Jurkat, Clone E6-1 (cell line): ENCODE data around the gene GPR143. TPM values are rescaled to one million over a fixed set of nuclear protein-coding genes. Genes with fewer than 3 reads are reported as not detected.
"Not testable (repeated sequence)": the region's sequence is repeated elsewhere in the genome, so short reads cannot be mapped to it uniquely, and the experiment has no call there.

Source experiments
- DNase-seq: peaks from one replicate; pipeline ENCODE4 v3.0.0-alpha.2; 2011; ENCODE audit warnings: low read depth, low spot score
- H3K4me3 ChIP-seq: 2 replicates; pipeline ENCODE4 v1.5.1; 2011; ENCODE audit warnings: mild to moderate bottlenecking, low read length, control low read depth, moderate library complexity
- polyA plus RNA-seq: library from polyadenylated mRNA; unstranded; fragments of >200 nt; gene quantifications from one replicate; pipeline ENCODE4 v1.2.1, GENCODE V29; 2012; ENCODE audit warnings: missing spikeins; ENCODE audit not compliant: insufficient read length, insufficient read depth

GPR143 gene
- polyA plus RNA-seq, result not detected

DNA sequence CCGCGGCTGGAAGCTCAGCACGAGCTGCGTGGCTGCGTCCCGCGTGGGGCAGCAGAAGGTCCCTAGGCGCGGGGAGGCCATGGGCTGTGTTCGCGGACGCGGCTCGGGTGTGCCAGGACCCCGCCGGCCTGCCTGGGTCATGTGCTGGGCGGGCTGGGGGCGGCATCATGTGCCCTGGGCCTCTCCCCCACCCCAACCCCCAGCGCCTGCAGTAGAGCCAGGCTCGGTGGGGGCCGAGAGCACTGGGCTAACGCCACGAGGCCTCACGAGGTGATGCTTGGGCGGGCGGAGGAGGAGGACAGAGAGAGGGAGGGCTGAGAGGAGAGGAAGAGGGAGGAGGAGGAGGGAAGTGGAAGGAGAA lies at the start of gene GPR143:
GPR143 (minus strand) TSS at position 111 of the 361 bp plus-strand sequence; CDS start at position 81, 30 bp downstream.
- DNase-seq, result no peak
- H3K4me3 ChIP-seq, result no peak within 1 kb of the TSS

DNA sequence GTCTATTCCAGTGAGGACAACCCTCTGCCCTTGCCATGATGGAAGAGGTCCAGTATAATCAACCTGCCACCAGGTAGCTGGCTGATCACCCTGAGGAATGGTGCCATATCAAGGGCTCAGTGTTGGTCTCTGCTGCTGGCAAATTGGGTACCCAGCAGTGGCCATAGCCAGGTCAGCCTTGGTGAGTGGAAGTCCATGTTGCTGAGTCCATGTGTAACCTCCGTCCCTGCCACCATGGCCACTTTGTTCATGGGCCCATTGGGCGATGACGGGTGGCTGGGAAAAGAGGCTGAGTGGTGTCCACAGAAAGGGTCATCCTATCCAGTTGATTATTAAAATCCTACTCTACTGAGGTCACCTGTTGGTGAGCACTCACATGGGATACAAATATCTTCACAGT lies 45.4 kb upstream of the GPR143 start:
- not testable (repeated sequence) for H3K4me3 ChIP-seq, DNase-seq

DNA sequence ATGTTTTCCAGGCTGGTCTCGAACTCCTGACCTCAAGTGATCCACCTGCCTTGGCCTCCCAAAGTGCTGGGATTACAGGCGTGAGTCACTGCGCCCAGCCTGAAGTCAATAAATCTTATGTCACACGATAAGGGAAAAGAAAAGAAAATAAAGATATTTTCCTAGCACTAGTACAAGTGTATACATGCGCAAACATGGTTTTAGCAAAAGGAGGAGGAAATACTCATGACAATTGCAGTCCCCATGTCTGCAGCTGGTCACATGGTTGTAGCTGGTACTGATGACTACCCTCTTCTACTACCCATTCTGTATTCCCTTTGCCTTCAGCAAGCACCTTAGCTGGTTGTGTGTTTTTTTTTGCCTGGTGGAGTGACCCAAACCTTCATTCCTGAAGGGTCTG lies 44.2 kb upstream of the GPR143 start:
- not testable (repeated sequence) for DNase-seq, H3K4me3 ChIP-seq

DNA sequence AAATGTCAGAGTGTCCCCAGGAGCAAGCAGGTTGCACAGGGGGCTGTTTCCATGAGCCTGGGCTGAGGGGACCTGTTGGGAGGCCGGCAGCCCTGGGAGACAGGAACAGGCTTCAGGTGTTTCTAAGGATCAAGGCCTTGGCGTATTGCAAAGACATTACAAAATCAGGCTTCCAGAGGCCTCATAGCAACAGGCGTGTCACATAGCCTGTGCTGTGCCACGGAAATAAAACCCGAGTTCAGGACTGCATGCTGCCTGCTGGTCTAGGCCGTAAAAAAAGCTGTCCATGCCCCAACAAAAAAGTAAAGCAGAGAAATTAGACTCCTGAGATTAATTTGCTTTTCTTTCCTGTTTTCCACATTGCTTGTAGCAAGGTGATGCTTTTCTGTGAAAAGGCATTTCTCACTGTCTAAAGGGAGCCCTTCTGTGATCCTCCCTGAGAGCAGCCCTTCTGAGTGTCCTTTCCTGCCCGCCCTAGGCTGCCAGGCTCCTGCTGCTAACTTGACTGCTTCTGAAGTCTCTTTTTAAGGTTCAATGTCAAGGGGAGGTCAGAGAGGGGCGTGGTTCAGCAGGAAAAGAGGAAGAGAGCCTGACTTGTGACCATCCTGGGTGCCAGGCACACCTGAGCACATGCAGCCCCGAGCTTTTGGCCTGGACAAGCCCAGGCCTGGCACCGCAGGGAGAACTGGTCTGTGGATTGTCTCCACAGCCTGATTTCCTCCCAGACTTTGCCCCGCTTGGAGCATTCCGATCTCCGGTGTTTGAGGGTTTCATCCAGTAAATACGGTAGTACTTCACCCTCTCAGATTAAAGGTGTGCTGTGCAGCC lies 41.9 kb upstream of the GPR143 start:
- DNase-seq, result no peak
- H3K4me3 ChIP-seq, result no peak overlapping the region

DNA sequence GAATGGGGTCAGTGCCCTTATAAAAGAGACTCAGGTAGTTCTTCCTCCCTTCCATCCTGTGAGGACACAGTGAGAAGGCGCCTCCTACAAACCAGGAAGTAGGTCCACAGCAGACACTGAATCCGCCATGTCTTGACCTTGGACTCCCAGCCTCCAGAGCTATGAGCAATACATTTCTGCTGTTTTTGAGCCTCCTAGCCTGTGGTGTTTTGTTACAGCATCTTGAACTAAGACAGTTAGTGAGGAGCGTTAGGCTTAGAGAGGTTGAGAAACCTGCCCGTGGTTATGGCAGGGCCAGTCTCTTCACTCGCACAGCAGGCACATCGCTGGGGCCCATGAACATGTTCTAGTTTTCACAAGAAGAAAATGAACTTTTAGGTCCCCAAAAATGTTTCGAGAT lies 40.3 kb upstream of the GPR143 start:
- H3K4me3 ChIP-seq, result no peak overlapping the region
- no peak for DNase-seq

DNA sequence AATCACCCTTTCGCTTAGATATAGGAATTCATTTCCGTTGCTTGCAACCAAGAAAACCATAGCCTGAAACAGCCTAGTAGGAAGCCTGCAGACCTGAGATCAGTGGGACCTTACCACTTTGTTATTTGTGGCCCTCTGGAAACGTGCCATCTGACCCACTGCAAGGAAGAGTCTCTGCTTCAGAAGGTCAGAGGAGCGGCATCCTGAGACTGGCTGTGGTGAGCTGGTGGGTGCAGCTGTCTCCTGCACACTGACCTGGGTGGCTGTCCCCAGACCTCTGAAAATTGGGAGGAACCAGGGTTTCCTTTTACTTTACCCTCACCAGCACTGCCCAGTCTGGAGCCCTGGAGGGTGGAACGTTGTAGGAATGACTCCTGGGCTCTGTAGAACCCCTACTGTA lies 38.8 kb upstream of the GPR143 start:
- H3K4me3 ChIP-seq, result no peak overlapping the region
- DNase-seq, result no peak

DNA sequence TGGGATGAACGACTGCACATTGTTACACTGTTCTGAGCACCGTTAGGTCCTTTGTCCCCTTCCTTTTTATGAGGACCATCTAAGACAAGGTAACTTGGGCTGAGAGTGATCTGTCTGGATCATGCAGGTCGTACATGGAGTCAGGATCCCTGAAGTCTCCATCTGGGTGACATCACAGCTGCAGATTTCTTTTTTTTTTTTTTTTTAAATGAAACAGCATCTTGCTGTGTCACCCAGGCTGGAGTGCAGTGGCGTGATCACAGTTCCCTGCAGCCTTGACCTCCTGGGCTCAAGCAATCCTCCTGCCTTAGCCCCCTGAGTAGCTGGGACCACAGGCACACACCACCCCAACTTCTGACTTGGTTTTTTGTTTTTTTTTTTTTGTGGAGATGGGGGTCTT lies 37.1 kb upstream of the GPR143 start:
- DNase-seq, result no peak
- H3K4me3 ChIP-seq, result no peak overlapping the region

DNA sequence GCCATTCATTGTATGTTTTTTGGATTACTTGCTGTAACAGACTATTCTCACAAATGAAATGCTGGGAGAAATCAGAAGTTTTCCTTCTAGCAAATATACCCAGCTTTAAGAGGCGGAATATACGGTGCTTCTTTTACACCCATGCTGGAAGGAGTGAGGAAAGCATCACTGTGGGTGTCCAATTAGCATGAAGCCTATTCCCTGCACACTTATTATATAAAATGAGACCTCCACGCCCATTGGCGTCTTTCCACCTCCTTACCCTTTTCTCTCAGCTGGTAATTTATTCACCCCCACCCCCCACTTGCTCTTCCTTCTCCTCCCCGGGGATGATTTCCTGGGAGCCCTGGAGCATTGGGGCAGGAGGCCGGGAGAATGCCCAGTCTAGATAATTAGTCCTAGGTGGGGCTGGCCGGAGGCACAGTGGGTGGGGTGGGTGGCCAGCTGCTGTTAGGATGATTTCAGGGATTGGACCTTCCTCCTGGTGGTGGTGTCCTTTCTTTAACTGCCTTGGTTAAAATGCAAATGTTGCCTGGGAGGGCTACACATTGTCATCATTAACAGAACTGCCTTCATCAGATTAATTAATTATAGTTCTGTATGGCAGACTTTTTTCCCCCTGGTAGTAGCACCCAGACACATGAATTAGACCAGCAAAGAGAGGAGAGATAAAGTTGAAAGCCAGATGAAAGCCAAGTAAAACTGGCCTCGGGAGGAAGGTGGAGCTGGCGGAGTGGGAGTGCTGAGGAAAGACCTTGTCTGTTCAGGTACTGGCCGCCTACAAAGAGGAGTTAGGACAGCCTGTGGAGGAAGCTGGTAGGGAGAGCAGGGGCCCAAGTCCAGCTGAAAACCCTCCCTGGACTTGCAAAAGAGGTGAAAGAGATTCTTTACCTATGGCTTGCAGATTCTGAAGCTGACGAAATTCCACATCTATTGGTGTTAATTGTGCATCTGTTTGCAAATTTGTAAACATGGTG lies 32.0 kb upstream of the GPR143 start:
- no peak overlapping the region for H3K4me3 ChIP-seq
- no peak for DNase-seq

DNA sequence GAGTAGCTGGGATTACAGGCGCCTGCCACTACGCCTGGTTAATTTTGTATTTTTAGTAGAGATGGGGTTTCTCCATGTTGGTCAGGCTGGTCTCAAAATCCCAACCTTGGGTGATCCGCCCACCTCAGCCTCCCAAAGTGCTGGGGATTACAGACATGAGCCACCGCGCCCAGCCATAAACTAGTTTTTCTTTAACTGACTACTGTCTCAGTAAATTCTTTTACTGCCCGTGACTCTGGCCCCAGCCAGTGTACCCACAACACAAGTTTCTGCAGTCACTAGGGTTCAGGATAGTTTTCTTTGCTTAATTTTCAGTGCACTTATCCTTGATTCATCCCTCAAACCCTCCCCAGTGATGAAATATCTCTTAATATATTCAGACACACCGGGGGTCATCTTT lies 28.8 kb upstream of the GPR143 start:
- no peak for DNase-seq
- H3K4me3 ChIP-seq, result no peak overlapping the region

DNA sequence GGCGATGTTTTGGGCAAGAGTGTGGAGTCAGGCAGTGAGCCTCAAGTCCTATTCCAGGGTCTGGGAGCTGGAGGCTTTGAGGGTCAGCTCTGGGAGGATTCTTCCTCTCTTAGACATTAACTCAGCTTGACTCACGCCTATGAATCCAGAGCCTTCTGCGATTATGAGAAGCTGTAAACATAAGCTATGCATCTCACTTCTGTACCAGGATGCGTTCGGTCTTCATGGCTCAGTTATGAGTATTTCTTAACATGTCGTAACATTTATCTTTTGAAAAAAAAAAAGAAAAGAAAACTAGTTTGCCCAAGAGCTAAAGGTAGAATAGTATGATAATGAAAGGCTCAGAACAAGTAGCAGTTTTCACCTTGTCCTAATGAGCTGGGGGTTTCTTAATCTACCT lies 25.2 kb upstream of the GPR143 start:
- DNase-seq, result no peak
- H3K4me3 ChIP-seq, result no peak overlapping the region

DNA sequence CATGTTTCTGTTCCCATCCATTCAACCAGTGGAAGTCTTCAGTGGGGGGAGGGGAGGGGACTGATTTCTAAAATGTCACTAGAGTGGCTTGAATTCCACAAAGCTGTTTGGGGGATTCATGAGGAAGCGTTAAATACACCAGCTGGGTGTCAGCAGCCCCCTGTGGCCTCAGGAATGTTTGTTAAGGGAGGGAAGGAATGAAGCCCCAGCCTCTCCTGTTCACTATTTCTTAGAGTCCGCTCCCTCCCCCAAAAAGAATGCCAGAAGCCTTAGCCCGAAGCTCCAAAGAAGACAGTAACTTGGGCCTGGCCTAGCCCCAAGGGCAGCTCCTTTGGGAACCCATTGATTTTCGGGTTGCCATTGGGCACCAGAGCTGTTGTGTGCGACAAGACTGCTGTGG lies 23.9 kb upstream of the GPR143 start:
- no peak overlapping the region for H3K4me3 ChIP-seq

DNA sequence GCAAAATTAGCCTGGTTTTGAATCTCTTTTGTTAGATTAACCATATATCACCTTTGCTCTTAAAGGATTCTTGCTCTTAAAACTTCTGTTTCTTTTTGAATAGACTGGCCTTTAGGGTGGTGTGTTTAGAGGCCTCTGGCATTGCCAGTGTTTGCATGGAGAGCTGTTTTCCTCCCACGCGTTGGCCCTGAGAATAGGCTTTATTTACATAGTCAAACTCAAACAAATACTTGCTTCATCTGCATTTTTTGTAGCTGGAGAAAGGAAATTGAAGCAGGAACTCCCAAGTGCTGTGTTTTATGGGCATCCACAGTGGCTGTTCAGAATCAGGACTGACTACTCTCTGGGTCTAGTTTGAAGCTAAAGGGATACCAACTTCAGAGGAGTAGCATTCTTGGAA lies 23.3 kb upstream of the GPR143 start:
- DNase-seq, result no peak
- H3K4me3 ChIP-seq, result no peak overlapping the region

More for the DNA sequence above, 23.9 kb upstream of the GPR143 start:
- DNase-seq, result no peak

DNA sequence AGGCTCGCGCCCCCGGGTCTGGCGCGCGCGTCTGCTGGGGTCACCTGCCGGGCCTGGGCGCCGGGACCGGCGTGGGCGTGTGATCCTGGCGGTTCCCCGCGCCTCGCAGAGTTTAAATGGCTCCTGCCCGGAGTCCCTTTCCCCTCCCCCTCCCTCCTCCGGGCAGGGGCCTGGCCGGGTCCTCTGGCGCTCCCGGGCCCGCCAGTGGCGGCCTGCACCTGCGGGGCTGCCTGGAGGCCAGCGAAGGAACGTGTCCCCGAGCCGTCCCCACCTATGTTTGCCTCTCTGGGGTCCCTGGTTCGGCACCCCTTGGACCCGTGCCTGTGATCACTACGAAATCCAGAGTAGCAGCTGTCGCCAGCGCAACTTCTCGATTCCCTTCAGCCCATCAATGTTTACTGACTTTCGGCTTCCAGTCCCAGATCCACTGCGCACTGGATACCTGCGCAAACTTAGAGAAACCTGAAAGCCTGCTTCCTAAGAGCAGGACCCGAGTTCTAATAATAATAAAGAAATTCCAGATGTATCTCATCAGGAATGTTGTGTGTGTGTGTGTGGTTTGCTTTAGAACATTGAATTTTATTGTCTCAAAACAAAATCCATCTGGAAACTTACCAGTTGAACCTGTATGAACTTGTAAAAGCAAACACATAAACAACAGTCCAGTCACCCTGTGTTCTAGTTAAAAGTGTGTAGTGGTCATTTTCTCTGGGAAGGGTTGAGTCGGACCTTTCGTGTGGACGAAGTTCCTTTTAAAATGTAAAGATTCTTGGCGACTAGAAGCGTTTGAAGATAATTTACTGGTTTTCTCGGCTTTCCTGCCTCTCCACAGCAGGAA lies 21.4 kb upstream of the GPR143 start:
- no peak overlapping the region for H3K4me3 ChIP-seq
- no peak for DNase-seq

DNA sequence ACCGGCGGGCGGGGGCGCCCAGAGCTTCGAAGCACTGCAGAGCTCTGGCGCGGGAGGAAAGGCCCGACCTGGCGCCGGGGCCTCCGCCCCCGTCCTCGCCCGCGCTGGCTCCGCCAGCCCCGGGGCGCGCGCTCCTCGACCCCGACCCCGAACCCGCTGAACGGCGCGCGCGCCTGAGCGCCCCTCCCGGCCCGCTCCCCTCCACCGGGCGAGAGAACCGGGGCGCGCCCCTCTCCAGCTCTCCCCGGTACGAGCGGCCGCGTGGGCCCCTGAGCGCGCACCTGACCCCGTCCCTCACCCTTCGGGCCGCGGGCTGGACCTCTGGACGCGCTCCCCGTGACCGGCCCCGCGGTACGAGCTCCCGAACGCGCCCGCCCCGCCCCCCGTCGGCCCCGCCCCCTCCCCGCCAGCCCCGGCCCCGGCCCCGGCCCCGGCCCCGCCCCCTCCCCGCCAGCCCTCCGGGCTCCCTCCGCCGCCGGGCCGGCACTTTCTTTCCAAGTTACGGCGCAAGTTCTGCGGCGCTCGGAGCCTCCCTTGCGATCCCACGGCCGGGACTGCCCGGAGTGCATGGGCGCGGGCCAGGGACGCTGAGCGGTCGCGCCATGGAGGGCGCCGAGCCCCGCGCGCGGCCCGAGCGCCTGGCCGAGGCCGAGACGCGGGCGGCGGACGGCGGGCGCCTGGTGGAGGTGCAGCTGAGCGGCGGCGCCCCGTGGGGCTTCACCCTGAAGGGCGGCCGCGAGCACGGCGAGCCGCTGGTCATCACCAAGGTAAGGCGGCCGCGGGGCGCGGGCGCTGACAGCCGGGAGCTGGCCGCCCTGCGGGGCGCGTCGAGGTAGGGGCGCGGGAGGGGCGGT lies 20.5 kb upstream of the GPR143 start, which contains the start of gene SHROOM2:
SHROOM2 (plus strand) TSS at position 486 of the 854 bp plus-strand sequence; CDS start at position 603, 117 bp downstream.
- no peak for DNase-seq
- no peak within 1 kb of the TSS for H3K4me3 ChIP-seq

DNA sequence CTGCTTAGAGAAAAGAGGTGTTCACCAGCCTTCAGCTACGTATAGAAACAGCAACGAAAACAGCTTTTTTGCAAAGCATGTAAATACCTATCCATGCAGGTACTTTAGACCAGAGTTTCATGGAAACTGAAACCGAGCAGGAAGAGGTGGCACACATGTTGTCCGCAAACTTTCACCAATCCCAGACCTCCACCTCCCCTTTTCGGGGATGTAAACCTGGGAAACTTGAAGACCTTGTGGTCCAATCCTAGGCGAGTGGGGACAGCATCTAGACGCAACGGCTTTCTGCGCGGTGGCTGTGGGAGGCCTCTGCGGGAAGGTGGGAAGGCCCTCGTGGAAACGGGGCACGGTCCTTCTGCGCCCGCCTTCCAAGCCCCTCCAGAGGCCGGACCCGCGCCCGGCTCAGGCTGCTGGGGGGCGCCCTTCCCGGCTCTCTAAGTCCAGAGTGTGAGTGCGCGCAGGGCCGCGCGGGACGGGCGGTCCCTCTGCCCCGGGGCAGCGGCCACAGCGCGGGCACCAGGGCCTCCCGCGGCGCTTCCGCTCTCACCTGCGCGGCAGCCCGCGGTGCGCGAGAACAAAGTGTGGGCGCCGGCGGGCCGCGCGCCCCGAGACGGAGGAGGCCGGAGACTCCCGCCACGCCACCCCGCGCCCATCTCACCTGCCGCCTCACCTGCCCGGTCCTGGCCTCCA lies 19.8 kb upstream of the GPR143 start:
- H3K4me3 ChIP-seq, result no peak overlapping the region

DNA sequence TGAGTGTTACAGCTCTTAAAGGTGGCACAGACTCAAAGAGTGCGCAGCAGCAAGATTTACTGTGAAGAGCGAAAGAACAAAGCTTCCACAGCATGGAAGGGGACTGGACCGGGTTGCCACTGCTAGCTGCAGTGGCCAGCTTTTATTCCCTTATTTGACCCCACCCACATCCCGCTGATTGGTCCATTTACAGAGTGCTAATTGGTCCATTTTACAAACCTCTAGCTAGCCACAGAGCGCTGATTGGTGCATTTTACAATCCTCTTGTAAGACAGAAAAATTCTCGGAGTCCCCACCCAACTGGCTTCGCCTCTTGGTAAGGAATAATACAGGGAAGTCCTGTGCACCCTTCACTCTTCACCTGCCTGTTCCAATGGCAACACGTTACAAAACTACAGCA lies 18.7 kb upstream of the GPR143 start:
- DNase-seq, result no peak
- no peak overlapping the region for H3K4me3 ChIP-seq

More for the DNA sequence above, 19.8 kb upstream of the GPR143 start:
- DNase-seq, result no peak

DNA sequence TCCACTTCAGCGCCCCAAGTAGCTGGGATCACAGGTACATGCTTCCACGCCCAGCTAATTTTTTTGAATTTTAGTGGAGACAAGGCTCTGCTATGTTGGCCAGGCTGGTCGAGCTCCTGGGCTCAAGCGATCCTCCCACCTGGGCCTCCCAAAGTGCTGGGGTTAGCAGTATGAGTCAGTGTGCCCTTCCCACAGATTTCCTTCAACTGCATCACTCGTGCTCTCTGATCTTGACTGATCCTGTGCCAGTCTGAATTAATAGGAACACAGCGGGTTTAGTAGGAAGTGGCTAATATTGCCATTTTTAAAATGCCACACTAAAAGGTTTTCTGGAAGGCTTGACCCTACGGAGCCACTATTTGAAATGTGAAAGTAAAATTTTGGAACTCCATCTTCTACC lies 16.3 kb upstream of the GPR143 start:
- no peak for DNase-seq
- H3K4me3 ChIP-seq, result no peak overlapping the region

DNA sequence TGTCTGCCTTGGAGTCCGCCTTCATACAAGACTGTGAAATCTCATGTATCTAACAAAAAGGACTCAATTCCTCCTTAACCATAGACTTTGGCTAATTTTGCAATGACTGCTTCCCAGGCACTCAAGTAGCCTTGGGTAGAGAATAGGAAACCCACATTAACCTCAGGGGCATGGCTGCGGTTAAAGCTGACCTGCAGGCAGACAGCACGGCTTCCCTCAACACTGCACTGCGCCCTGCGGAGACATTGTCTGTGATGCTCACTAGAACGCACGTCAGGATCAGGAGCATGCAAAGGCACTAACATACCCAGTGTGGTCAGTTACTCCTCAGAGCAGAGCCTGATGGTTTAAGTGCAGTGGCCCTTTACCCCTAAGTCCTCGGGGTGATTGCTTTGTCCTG lies 10.3 kb upstream of the GPR143 start:
- H3K4me3 ChIP-seq, result no peak overlapping the region
- no peak for DNase-seq
